GM23338 (cell line): ENCODE results near the gene TSPAN32. TPM values are rescaled to one million over a fixed set of nuclear protein-coding genes. Genes with fewer than 3 reads are reported as not detected.

Source experiments
- ATAC-seq: fragments of 200-7000 bp; cut with Tn5 transposase; 3 replicates; pipeline ENCODE4 v1.9.1; 2020
- DNase-seq: peaks from one replicate; pipeline ENCODE4 v3.0.0-alpha.2; 2015; ENCODE audit warnings: low spot score
- H2AFZ ChIP-seq: fragments of 200-600 bp; sonication (generic); 2 replicates; pipeline ENCODE4 v1.8.0; 2016; ENCODE audit warnings: antibody characterized with exemption, mild to moderate bottlenecking, moderate library complexity
- H3F3A ChIP-seq: fragments of 200-600 bp; sonication (generic); replicated peaks from 2 replicates; pipeline ENCODE4 v1.8.0; 2017; ENCODE audit warnings: antibody characterized with exemption, mixed run types, low read depth
- H3K27ac ChIP-seq: fragments of 200-600 bp; sonication (generic); 2 replicates; pipeline ENCODE4 v1.6.1; 2016; ENCODE audit warnings: low read depth
- H3K27me3 ChIP-seq: fragments of 200-600 bp; sonication (generic); 2 replicates; pipeline ENCODE4 v1.8.0; 2016; ENCODE audit warnings: mild to moderate bottlenecking, mixed run types, moderate library complexity; ENCODE audit not compliant: insufficient read depth
- H3K36me3 ChIP-seq: fragments of 200-600 bp; sonication (generic); 2 replicates; pipeline ENCODE4 v1.8.0; 2016; ENCODE audit warnings: mild to moderate bottlenecking; ENCODE audit not compliant: insufficient read depth
- H3K4me1 ChIP-seq: fragments of 200-600 bp; sonication (generic); 2 replicates; pipeline ENCODE4 v1.8.0; 2016; ENCODE audit warnings: mild to moderate bottlenecking, moderate library complexity; ENCODE audit not compliant: insufficient read depth
- H3K4me2 ChIP-seq: fragments of 200-600 bp; sonication (generic); 2 replicates; pipeline ENCODE4 v1.7.1; 2017; ENCODE audit warnings: mixed run types
- H3K4me3 ChIP-seq: fragments of 200-600 bp; sonication (generic); 2 replicates; pipeline ENCODE4 v1.6.1; 2016; ENCODE audit warnings: mixed run types
- H3K79me2 ChIP-seq: fragments of 200-600 bp; sonication (generic); replicated peaks from 2 replicates; pipeline ENCODE4 v1.8.0; 2017; ENCODE audit warnings: mild to moderate bottlenecking; ENCODE audit not compliant: insufficient read depth
- H3K9me2 ChIP-seq: fragments of 200-600 bp; sonication (generic); 2 replicates; pipeline ENCODE4 v1.8.0; 2017; ENCODE audit not compliant: insufficient read depth
- H4K20me1 ChIP-seq: fragments of 200-600 bp; sonication (generic); replicated peaks from 2 replicates; pipeline ENCODE4 v1.8.0; 2017; ENCODE audit warnings: mild to moderate bottlenecking; ENCODE audit not compliant: insufficient read depth
- H3K27ac Mint-ChIP-seq: 2 replicates; pipeline ENCODE4 v1.8.0; 2020; ENCODE audit warnings: inconsistent platforms, mild to moderate bottlenecking, moderate library complexity, mixed read lengths
- H3K27me3 Mint-ChIP-seq: 3 replicates; pipeline ENCODE4 v1.8.0; 2022; ENCODE audit warnings: low read depth, mild to moderate bottlenecking, moderate library complexity, mixed read lengths, inconsistent platforms; ENCODE audit not compliant: insufficient read depth, poor library complexity
- H3K36me3 Mint-ChIP-seq: 3 replicates; pipeline ENCODE4 v1.8.0; 2021; ENCODE audit warnings: low read depth, mild to moderate bottlenecking, inconsistent platforms, moderate library complexity, mixed read lengths
- H3K4me1 Mint-ChIP-seq: 3 replicates; pipeline ENCODE4 v1.8.0; 2020; ENCODE audit warnings: mild to moderate bottlenecking, inconsistent platforms, mixed read lengths
- H3K4me3 Mint-ChIP-seq: 3 replicates; pipeline ENCODE4 v1.8.0; 2021; ENCODE audit warnings: moderate library complexity, mild to moderate bottlenecking, inconsistent platforms, mixed read lengths
- H3K9me3 Mint-ChIP-seq: 3 replicates; pipeline ENCODE4 v1.8.0; 2020; ENCODE audit warnings: moderate library complexity, mild to moderate bottlenecking, inconsistent platforms, mixed read lengths
- CTCF ChIP-seq, 2 experiments: fragments of 200-600 bp in 1 of 2; sonication (generic) in 1 of 2; conservative IDR thresholded peaks; 2 replicates each; pipeline versions ENCODE4 v1.5.1 to v1.6.1; 2016 to 2017; ENCODE audit warnings: antibody characterized with exemption in 2 of 2, low read depth in 2 of 2, mild to moderate bottlenecking in 2 of 2, moderate library complexity in 1 of 2
- JUNB ChIP-seq: IDR thresholded peaks from one replicate; pipeline ENCODE4 v1.6.1; 2016; ENCODE audit warnings: antibody characterized with exemption; ENCODE audit not compliant: unreplicated experiment
- ZNF462 ChIP-seq: fragments of 250-450 bp; sonication (Bioruptor Pico); IDR thresholded peaks from 2 replicates; pipeline ENCODE4 v1.5.0; 2020; ENCODE audit warnings: mild to moderate bottlenecking, moderate library complexity
- polyA plus RNA-seq: library from polyadenylated mRNA; unstranded; fragments of >200 nt; fragmentation: Nextera tagmentation; extraction: Ambion mirVana; gene quantifications from 2 replicates; pipeline ENCODE4 v1.2.1, GENCODE V29; 2016
- total RNA-seq: library from RNA; depleted of rRNA; stranded (reverse); fragments of >200 nt; shearing (Covaris generic); gene quantifications from 2 replicates; pipeline ENCODE4 v1.2.3, GENCODE V29; 2014

The TSPAN32 gene
- total and polyA plus RNA-seq, 2 experiments from 2014 or later: not detected

GRCh38 chr11:2298795-2299761, 2.7 kb upstream of the TSPAN32 start:
- Histone ChIP-seq H3F3A (no peaks in the 10 kb centered on the region), H3K9me2 (no peaks in the 10 kb centered on the region), H4K20me1 (no peaks in the 10 kb centered on the region), H3K79me2 (no peaks in the 10 kb centered on the region), H3K27ac (no peak overlapping the region), H3K4me3 (no peak overlapping the region), H2AFZ (no peak overlapping the region), H3K27me3 (no peaks in the 10 kb centered on the region), H3K36me3 (no peaks in the 10 kb centered on the region), H3K4me1 (no peaks in the 10 kb centered on the region), H3K4me2 (no peak overlapping the region)
- Mint-ChIP-seq H3K4me3 (no peak overlapping the region), H3K27me3 (peaks cover 6% of the 10 kb centered on the region), H3K9me3 (no peaks in the 10 kb centered on the region), H3K36me3 (no peaks in the 10 kb centered on the region), H3K27ac (no peak overlapping the region), H3K4me1 (no peaks in the 10 kb centered on the region)
- no peak for TF ChIP-seq JUNB
- peak; percentile 50 to 88 for TF ChIP-seq CTCF (conservative IDR thresholded peaks at IDR 0.05; ENCODE audit: low read depth in 2 of 2)
- TF ChIP-seq ZNF462 (CRISPR knock-in tag): no peak
- peak; percentile 91 for ATAC-seq
- DNase-seq: peak; percentile 75
